GM20000 (cell line): Measurements from ENCODE around the gene HYI.
A peak's percentile ranks its signal among the peaks of the same experiment; 100 is the strongest.
"Not testable (repeated sequence)": the region's sequence is repeated elsewhere in the genome, so short reads cannot be mapped to it uniquely, and the experiment has no call there.

Experiments used
- DNase-seq: peaks from one replicate; pipeline ENCODE4 v3.0.0; 2012; ENCODE audit warnings: low spot score
- TF ChIP-seq, protein P1 (sequence below): IDR thresholded peaks from 2 replicates; pipeline ENCODE4 v1.5.1; 2012; ENCODE audit warnings: mild to moderate bottlenecking, control low read depth; ENCODE audit errors: extremely low read depth, missing control alignments

Gene HYI

DNA sequence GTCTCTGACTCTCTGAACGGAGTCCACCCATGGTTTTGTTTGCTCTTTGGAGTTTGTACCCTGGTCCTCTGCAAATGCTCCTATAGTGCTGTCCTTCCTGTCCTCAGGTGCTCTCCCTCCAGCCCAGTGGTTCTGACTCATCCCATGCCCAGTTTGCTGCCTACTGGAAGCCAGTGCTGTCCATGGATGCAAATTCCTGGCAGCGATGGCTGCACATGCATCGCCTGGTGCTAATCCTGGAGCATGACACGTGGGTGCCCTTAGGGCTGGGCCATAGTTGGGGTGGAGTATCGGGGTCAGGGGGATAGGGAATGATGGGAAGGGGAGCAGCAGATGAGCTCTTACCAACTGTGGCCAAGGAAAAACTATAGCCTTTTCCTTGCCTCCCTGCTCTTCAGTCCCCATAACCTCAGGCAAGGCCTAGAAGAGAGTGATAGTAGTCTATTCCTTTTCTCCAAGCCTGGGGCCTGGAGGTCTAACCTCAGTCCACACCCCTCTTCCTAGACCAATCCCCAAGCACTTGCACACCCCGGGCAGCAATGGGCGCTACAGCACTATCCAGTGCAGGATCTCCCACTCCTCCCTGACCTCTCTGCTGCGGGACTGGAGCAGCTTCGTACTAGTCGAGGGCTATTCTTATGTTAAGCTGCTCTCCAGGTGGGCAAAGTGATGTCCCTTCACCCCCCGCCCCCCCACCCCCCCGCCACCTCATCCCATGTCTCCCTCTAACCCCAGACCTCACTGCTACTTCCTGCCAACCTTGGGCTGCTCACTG lies 31.6 kb downstream of the HYI start:
- TF ChIP-seq, protein P1, sequence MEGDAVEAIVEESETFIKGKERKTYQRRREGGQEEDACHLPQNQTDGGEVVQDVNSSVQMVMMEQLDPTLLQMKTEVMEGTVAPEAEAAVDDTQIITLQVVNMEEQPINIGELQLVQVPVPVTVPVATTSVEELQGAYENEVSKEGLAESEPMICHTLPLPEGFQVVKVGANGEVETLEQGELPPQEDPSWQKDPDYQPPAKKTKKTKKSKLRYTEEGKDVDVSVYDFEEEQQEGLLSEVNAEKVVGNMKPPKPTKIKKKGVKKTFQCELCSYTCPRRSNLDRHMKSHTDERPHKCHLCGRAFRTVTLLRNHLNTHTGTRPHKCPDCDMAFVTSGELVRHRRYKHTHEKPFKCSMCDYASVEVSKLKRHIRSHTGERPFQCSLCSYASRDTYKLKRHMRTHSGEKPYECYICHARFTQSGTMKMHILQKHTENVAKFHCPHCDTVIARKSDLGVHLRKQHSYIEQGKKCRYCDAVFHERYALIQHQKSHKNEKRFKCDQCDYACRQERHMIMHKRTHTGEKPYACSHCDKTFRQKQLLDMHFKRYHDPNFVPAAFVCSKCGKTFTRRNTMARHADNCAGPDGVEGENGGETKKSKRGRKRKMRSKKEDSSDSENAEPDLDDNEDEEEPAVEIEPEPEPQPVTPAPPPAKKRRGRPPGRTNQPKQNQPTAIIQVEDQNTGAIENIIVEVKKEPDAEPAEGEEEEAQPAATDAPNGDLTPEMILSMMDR: no peak
- DNase-seq: no peak

DNA sequence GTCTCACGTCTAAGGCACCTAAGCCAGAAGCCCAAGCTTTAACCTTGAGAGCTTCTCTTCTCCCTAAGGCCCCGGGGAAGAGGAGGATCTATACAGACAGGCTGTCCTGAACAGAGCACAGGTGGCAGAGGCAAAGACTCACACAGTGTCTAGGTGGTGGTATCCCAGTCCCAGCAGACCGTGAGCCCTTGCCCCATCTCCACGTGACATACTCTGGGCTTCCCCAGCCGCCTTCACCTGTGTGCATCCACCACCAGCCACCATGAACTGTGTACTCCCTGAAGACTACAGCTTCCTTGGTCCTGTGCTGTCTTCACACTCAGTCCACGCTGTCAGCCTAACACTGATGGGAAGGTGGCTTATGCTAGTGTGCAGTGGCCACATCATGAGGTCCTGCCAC lies 32.3 kb downstream of the HYI start:
- DNase-seq: no peak
- TF ChIP-seq, protein P1: no peak

DNA sequence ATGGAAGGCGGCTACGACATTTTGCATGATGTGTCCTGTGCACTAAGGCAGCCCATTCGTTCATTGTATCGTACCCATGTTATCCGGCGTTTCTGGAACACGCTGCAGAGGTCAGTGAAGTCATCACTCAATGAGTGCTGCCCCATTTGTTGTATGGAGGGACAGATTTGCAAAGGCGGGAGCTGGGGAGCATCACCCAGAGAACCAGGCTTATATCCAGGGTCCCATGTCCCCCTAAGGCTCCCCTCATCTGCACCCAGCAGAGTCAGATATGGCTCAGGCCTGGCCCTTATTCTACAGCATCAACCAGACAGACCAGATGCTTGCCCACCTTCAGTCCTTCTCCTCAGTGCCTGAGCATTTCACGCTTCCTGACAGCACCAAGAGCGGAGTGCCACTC lies 32.9 kb downstream of the HYI start:
- TF ChIP-seq, protein P1: no peak
- no peak for DNase-seq

DNA sequence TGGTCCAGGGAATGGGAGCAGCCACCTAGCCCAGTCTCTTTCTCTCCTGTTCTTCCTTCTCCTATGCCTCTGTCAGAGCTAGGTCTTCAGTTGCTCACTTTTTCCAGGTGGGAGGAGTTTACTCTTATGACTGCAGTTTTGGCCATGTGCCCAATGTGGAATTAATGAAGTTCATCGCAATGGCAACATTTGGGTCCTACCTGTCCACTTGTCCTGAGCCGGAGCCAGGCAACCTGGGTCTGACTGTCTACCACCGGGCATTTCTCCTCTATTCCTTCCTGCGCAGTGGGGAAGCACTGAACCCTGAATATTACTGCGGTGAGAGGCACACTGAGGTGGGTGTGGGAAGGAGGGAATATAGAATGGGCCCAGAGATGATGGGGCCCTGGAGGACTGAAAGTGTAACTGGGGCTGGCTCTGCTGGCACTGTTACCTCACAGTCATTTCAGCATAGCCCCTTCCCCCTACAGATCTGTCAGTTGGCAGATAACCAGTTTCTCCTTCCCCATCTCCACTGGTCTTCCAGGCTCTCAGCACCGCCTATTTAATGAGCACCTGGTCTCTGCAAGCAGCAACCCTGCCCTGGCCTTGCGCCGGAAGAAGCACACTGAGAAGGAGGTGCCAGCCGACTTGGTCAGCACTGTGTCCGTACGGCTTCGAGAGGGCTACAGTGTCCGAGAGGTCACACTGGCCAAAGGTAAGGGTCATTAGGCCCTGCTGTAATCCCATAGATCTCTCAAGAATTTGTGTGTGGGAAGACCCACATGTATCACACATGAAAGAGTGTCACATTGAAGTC lies 33.9 kb downstream of the HYI start:
- TF ChIP-seq, protein P1: no peak
- no peak for DNase-seq

DNA sequence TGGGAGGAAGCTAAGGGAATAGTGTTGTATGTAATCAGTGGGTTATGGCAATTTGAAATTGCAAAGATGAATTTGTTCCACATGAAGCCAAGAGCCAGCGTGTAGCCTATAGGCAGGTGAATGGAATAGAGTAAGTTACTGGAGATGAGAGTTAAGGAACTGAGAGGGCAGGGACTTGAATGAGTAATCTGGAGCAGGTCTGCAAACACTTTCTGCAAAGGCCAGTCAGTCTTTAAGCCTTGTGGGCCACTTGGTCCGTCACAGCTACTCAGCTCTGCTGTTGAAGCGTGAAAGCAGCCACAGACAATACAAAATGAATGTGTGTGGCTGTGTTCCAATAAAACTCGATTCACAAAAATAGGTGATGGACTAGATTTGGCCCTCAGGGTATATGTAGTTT lies 34.9 kb downstream of the HYI start:
- TF ChIP-seq, protein P1: no peak
- DNase-seq: no peak

DNA sequence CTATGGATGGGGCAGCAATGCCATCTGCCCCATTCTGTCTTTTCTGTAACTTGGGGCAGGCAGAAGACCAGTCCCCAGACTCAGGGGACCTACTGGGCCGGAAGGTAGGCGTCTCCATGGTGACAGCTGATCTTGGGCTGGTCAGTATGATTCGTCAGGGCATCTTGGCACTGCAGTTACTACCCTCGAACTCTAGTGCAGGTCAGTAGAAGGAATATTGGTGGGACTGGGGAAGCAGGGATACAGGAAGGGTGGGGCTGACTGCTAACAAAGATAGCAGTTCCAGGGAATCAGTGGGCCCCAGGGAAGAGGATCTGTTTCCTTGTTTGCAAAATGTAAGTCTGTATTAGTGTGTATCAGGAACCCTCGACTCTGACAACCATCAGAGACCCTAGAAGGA lies 37.8 kb downstream of the HYI start:
- DNase-seq: no peak
- TF ChIP-seq, protein P1: no peak

DNA sequence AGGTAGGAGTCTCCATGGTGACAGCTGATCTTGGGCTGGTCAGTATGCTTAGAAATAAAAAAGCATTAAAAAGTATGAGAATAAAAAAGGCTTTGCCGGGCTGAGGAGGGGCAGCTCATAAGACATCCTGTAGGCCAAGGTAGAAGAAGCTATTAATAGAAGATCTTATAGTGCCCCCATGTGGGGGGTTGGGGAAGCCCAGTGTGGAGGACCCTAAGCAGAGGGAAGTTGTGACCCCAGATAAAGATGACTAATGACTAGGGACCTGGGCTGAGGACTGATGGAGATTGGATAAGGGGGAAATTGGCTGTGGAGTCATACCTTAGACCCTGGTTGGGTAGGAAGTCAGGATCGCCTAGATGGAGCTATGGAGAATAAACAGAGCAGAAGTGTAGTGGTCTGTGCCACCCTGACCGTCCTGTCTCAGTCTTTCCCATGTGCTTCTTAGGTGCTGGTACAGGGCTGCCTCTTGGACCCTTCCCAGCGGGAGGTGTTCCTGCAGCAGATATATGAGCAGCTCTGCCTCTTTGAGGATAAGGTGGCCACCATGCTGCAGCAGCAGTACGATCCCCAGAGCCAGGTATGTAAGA lies 39.0 kb downstream of the HYI start:
- TF ChIP-seq, protein P1: peak; percentile 14
- peak; percentile 47 for DNase-seq

DNA sequence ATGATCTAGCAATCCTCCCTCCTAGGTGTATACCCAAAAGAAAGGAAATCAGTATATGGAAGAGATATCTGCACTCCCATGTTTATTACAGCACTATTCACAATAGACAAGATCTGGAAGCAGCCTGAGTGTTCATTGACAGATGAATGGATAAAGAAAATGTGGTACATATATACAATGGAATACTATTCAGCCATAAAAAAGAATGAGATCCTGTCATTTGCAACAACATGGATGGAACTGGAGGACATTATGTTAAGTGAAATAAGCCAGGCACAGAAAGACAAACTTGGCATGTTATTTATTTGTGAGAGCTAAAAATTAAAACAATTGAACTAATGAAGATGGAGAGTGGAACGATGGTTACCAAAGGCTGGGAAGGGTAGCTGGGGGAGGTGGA lies 40.3 kb downstream of the HYI start:
- DNase-seq: not testable (repeated sequence)
